Measurements from ENCODE around the gene RALGAPA2. TPM values are rescaled to one million over a fixed set of nuclear protein-coding genes. Genes with fewer than 3 reads are reported as not detected.

RALGAPA2 gene
- total and polyA plus RNA-seq, 3 donors from 2014 or later: 26.9 to 61.5 (median 59.2) TPM

DNA sequence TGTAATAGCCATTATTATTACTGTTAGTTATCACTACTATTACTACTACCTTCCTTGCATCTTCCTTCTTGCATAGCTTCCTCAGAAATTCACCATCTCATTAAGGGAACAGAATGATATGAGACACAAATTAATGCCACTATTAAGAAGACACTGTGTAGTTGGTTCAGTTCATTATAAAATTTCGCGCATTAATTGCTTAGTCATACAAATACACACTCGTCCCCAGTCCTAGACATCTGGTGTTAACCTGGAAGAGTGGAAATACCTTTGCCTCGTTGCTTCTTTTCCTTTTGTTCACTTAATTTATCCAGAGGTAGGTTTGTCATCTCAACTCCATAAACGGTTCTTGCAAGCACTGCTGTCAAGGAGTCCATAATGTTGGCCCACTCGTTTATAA, 107.5 kb downstream of the RALGAPA2 start:
- Histone ChIP-seq H3K4me3 (no peak overlapping the region), H3K27ac (no peak overlapping the region), H3K4me1 (no peaks in the 10 kb centered on the region), H3K36me3 (ENCODE audit: low read depth, missing control alignments) (no peaks in the 10 kb centered on the region), H3K27me3 (no peaks in the 10 kb centered on the region), H3K9me3 (no peaks in the 10 kb centered on the region)
- intact Hi-C loops (cut with DNase I; ENCODE audit: low total_unique reads): no loop called here
- TF ChIP-seq POLR2A (IDR thresholded peaks at IDR 0.05): no peak
- TF ChIP-seq, protein P1, sequence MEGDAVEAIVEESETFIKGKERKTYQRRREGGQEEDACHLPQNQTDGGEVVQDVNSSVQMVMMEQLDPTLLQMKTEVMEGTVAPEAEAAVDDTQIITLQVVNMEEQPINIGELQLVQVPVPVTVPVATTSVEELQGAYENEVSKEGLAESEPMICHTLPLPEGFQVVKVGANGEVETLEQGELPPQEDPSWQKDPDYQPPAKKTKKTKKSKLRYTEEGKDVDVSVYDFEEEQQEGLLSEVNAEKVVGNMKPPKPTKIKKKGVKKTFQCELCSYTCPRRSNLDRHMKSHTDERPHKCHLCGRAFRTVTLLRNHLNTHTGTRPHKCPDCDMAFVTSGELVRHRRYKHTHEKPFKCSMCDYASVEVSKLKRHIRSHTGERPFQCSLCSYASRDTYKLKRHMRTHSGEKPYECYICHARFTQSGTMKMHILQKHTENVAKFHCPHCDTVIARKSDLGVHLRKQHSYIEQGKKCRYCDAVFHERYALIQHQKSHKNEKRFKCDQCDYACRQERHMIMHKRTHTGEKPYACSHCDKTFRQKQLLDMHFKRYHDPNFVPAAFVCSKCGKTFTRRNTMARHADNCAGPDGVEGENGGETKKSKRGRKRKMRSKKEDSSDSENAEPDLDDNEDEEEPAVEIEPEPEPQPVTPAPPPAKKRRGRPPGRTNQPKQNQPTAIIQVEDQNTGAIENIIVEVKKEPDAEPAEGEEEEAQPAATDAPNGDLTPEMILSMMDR (IDR thresholded peaks at IDR 0.05): no peak
- WGBS, 2 donors: 87 to 89% methylated on average over 6 of the region's 6 CpGs
- DNase-seq: no peak

GRCh38 chr20:20604357-20604756, 108.1 kb downstream of the RALGAPA2 start:
- no peaks in the 10 kb centered on the region for H3K36me3 ChIP-seq (ENCODE audit: low read depth, missing control alignments)

DNA sequence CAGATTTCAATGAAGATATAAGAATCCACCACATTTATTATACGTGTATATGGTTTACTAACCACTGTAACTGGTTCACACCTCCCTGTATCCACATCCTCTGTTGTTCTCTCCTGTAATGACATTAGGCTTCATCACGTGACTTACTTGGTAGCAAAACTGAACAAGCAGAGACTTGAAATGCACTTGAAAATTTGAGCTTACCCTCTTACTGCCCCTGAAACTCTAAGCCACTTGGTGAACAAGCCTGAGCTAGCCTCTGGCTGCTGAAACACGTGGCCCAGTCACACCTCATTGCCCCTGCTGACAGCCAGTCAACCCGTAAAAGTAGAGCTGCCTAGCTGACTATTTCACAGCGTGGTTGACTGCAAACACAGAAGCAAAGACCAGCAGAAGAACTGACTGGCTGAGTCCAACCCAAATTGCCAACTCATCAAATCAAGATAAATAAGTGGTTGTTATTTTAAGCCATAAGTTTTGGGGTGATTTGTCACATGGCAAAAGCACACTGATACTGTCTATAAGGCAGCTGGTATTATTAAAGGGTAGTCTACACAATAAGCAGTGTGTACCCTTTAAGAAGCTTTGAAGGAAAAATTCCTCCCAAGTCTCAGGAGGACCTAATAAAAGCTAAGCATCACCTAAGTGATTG, 109.0 kb downstream of the RALGAPA2 start:
- DNase-seq: no peak
- 75 to 89% methylated on average over 5 of the region's 5 CpGs for WGBS, 2 donors
- Histone ChIP-seq H3K9me3 (no peaks in the 10 kb centered on the region), H3K4me1 (no peaks in the 10 kb centered on the region), H3K27ac (no peak overlapping the region), H3K36me3 (ENCODE audit: low read depth, missing control alignments) (no peaks in the 10 kb centered on the region), H3K4me3 (no peak overlapping the region), H3K27me3 (no peaks in the 10 kb centered on the region)
- TF ChIP-seq, protein P1 (IDR thresholded peaks at IDR 0.05): no peak
- TF ChIP-seq POLR2A (IDR thresholded peaks at IDR 0.05): no peak
- intact Hi-C loops (cut with DNase I; ENCODE audit: low total_unique reads): no loop called here

More at GRCh38 chr20:20604357-20604756, 108.1 kb downstream of the RALGAPA2 start:
- DNase-seq: no peak
- TF ChIP-seq, protein P1 (IDR thresholded peaks at IDR 0.05): no peak
- TF ChIP-seq POLR2A (IDR thresholded peaks at IDR 0.05): no peak
- Histone ChIP-seq H3K9me3 (no peaks in the 10 kb centered on the region), H3K4me1 (no peaks in the 10 kb centered on the region), H3K27ac (no peak overlapping the region), H3K27me3 (no peaks in the 10 kb centered on the region), H3K4me3 (no peak overlapping the region)
- intact Hi-C loops (cut with DNase I; ENCODE audit: low total_unique reads): no loop called here
- 90 to 95% methylated on average over 4 of the region's 4 CpGs for WGBS, 2 donors

GRCh38 chr20:20597966-20598365, 114.5 kb downstream of the RALGAPA2 start:
- Histone ChIP-seq H3K27me3 (no peaks in the 10 kb centered on the region), H3K36me3 (ENCODE audit: low read depth, missing control alignments) (no peaks in the 10 kb centered on the region), H3K4me3 (no peak overlapping the region), H3K4me1 (no peaks in the 10 kb centered on the region), H3K9me3 (no peaks in the 10 kb centered on the region), H3K27ac (no peak overlapping the region)
- 65 to 67% methylated on average over 2 of the region's 2 CpGs for WGBS, 2 donors
- no peak for TF ChIP-seq POLR2A (IDR thresholded peaks at IDR 0.05)
- TF ChIP-seq, protein P1 (IDR thresholded peaks at IDR 0.05): no peak
- no peak for DNase-seq
- intact Hi-C loops (cut with DNase I; ENCODE audit: low total_unique reads): no loop called here

DNA sequence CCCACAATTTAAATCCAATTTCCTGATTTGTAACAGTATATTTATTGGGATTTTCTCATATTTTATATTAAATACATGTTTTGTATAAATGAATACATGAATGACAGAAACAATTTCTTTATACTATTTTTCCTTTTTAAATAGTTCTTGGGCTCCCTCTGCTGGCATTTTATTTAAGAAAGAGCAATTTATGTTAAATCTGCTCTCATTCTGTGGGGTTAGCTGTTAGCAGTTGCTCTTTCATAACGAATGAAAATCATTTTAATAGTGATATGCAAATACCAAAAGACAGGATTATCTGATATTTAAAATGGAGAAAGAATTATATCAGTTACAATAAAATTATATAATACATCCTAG, 118.3 kb downstream of the RALGAPA2 start:
- intact Hi-C loops (cut with DNase I; ENCODE audit: low total_unique reads): no loop called here
- H3K36me3 ChIP-seq (ENCODE audit: low read depth, missing control alignments): no peaks in the 10 kb centered on the region
- H3K27me3 ChIP-seq: no peaks in the 10 kb centered on the region
- no peaks in the 10 kb centered on the region for H3K4me1 ChIP-seq
- no peak overlapping the region for H3K27ac ChIP-seq
- TF ChIP-seq, protein P1 (IDR thresholded peaks at IDR 0.05): no peak
- TF ChIP-seq POLR2A (IDR thresholded peaks at IDR 0.05): no peak
- 35 to 61% methylated on average over 1 of the region's 1 CpG for WGBS, 2 donors
- no peak for DNase-seq
- no peak overlapping the region for H3K4me3 ChIP-seq
- no peaks in the 10 kb centered on the region for H3K9me3 ChIP-seq

Data from testis (tissue), 3 donors.